ENCODE measurements around the gene PRPF38B.

Gene PRPF38B

GRCh38 chr1:108691942-108692723 is at the start of gene PRPF38B:
PRPF38B (plus strand) TSS chr1:108692310; CDS start chr1:108692592, 282 bp downstream.
- no peaks in the 10 kb centered on the region for H3K27me3 ChIP-seq (ENCODE audit: control insufficient read depth in 1 of 2, insufficient read depth in 2 of 2, low read length in 2 of 2)
- H3K9me3 ChIP-seq (ENCODE audit: control insufficient read depth in 1 of 2, low read length in 2 of 2) = no peaks in the 10 kb centered on the region
- peaks cover 7 to 13% of the 10 kb centered on the region in 2 donors for H3K4me1 ChIP-seq (ENCODE audit: control insufficient read depth in 1 of 2, insufficient read depth in 2 of 2, low read length in 2 of 2)
- peak within 1 kb of the TSS; percentile 81 to 93 for H3K4me3 ChIP-seq (ENCODE audit: low read depth in 1 of 2, low read length in 2 of 2)
- H3K9ac ChIP-seq (ENCODE audit: low read depth in 1 of 2, low read length in 2 of 2) = peak within 1 kb of the TSS; percentile 65 to 92
- peaks cover 10 to 14% of the 10 kb centered on the region in 2 donors for H3K36me3 ChIP-seq (ENCODE audit: control insufficient read depth in 1 of 2, insufficient read depth in 2 of 2, low read length in 2 of 2)
- peak within 1 kb of the TSS; percentile 98 for H3K27ac ChIP-seq (ENCODE audit: low read depth, low read length)

- H3K36me3 ChIP-seq (ENCODE audit: control insufficient read depth in 1 of 2, insufficient read depth in 2 of 2, low read length in 2 of 2) = no peaks in the 10 kb centered on the region
- no peak overlapping the region for H3K4me3 ChIP-seq (ENCODE audit: low read depth in 1 of 2, low read length in 2 of 2)
- no peak overlapping the region for H3K27ac ChIP-seq (ENCODE audit: low read depth, low read length)
- no peaks in the 10 kb centered on the region for H3K27me3 ChIP-seq (ENCODE audit: control insufficient read depth in 1 of 2, insufficient read depth in 2 of 2, low read length in 2 of 2)
- peaks cover 33 to 37% of the 10 kb centered on the region in 2 donors for H3K4me1 ChIP-seq (ENCODE audit: control insufficient read depth in 1 of 2, insufficient read depth in 2 of 2, low read length in 2 of 2)
- no peak overlapping the region for H3K9ac ChIP-seq (ENCODE audit: low read depth in 1 of 2, low read length in 2 of 2)
- H3K9me3 ChIP-seq (ENCODE audit: control insufficient read depth in 1 of 2, low read length in 2 of 2) = no peaks in the 10 kb centered on the region
Measured at GRCh38 chr1:108643492-108644335, 48.4 kb upstream of the PRPF38B start.

- no peaks in the 10 kb centered on the region for H3K36me3 ChIP-seq (ENCODE audit: control insufficient read depth in 1 of 2, insufficient read depth in 2 of 2, low read length in 2 of 2)
- H3K4me3 ChIP-seq (ENCODE audit: low read depth in 1 of 2, low read length in 2 of 2) = peak overlapping the region in 1 of 2 donors; percentile 9
- H3K27me3 ChIP-seq (ENCODE audit: control insufficient read depth in 1 of 2, insufficient read depth in 2 of 2, low read length in 2 of 2) = no peaks in the 10 kb centered on the region
- H3K4me1 ChIP-seq (ENCODE audit: control insufficient read depth in 1 of 2, insufficient read depth in 2 of 2, low read length in 2 of 2) = peaks cover 33 to 37% of the 10 kb centered on the region in 2 donors
- peak overlapping the region; percentile 16 for H3K27ac ChIP-seq (ENCODE audit: low read depth, low read length)
- no peaks in the 10 kb centered on the region for H3K9me3 ChIP-seq (ENCODE audit: control insufficient read depth in 1 of 2, low read length in 2 of 2)
- peak overlapping the region in 1 of 2 donors; percentile 20 for H3K9ac ChIP-seq (ENCODE audit: low read depth in 1 of 2, low read length in 2 of 2)
Measured at GRCh38 chr1:108644984-108645383, 47.1 kb upstream of the PRPF38B start.

- H3K9ac ChIP-seq (ENCODE audit: low read depth in 1 of 2, low read length in 2 of 2) = peak overlapping the region; percentile 27 to 52
Measured at GRCh38 chr1:108645564-108646184, 46.4 kb upstream of the PRPF38B start.

GRCh38 chr1:108646265-108646647 is 45.9 kb upstream of the PRPF38B start:
- Histone ChIP-seq H3K4me1 (ENCODE audit: control insufficient read depth in 1 of 2, insufficient read depth in 2 of 2, low read length in 2 of 2) (peaks cover 33 to 37% of the 10 kb centered on the region in 2 donors), H3K27ac (ENCODE audit: low read depth, low read length) (peak overlapping the region; percentile 83), H3K27me3 (ENCODE audit: control insufficient read depth in 1 of 2, insufficient read depth in 2 of 2, low read length in 2 of 2) (no peaks in the 10 kb centered on the region), H3K9me3 (ENCODE audit: control insufficient read depth in 1 of 2, low read length in 2 of 2) (no peaks in the 10 kb centered on the region), H3K36me3 (ENCODE audit: control insufficient read depth in 1 of 2, insufficient read depth in 2 of 2, low read length in 2 of 2) (no peaks in the 10 kb centered on the region), H3K9ac (ENCODE audit: low read depth in 1 of 2, low read length in 2 of 2) (peak overlapping the region; percentile 27 to 52), H3K4me3 (ENCODE audit: low read depth in 1 of 2, low read length in 2 of 2) (peak overlapping the region in 1 of 2 donors; percentile 20)

More at GRCh38 chr1:108645564-108646184, 46.4 kb upstream of the PRPF38B start:
- Histone ChIP-seq H3K4me3 (ENCODE audit: low read depth in 1 of 2, low read length in 2 of 2) (peak overlapping the region in 1 of 2 donors; percentile 20), H3K4me1 (ENCODE audit: control insufficient read depth in 1 of 2, insufficient read depth in 2 of 2, low read length in 2 of 2) (peaks cover 33 to 37% of the 10 kb centered on the region in 2 donors), H3K27me3 (ENCODE audit: control insufficient read depth in 1 of 2, insufficient read depth in 2 of 2, low read length in 2 of 2) (no peaks in the 10 kb centered on the region), H3K27ac (ENCODE audit: low read depth, low read length) (peak overlapping the region; percentile 83), H3K9me3 (ENCODE audit: control insufficient read depth in 1 of 2, low read length in 2 of 2) (no peaks in the 10 kb centered on the region), H3K36me3 (ENCODE audit: control insufficient read depth in 1 of 2, insufficient read depth in 2 of 2, low read length in 2 of 2) (no peaks in the 10 kb centered on the region)

GRCh38 chr1:108646648-108647269 is 45.4 kb upstream of the PRPF38B start:
- Histone ChIP-seq H3K4me1 (ENCODE audit: control insufficient read depth in 1 of 2, insufficient read depth in 2 of 2, low read length in 2 of 2) (peaks cover 33 to 37% of the 10 kb centered on the region in 2 donors), H3K4me3 (ENCODE audit: low read depth in 1 of 2, low read length in 2 of 2) (peak overlapping the region; percentile 31 to 48)

GRCh38 chr1:108653431-108654105 is 38.5 kb upstream of the PRPF38B start:
- no peaks in the 10 kb centered on the region for H3K4me1 ChIP-seq (ENCODE audit: control insufficient read depth in 1 of 2, insufficient read depth in 2 of 2, low read length in 2 of 2)
- H3K27ac ChIP-seq (ENCODE audit: low read depth, low read length) = no peak overlapping the region
- no peak overlapping the region for H3K9ac ChIP-seq (ENCODE audit: low read depth in 1 of 2, low read length in 2 of 2)
- H3K36me3 ChIP-seq (ENCODE audit: control insufficient read depth in 1 of 2, insufficient read depth in 2 of 2, low read length in 2 of 2) = no peaks in the 10 kb centered on the region
- no peaks in the 10 kb centered on the region for H3K9me3 ChIP-seq (ENCODE audit: control insufficient read depth in 1 of 2, low read length in 2 of 2)
- H3K4me3 ChIP-seq (ENCODE audit: low read depth in 1 of 2, low read length in 2 of 2) = no peak overlapping the region
- H3K27me3 ChIP-seq (ENCODE audit: control insufficient read depth in 1 of 2, insufficient read depth in 2 of 2, low read length in 2 of 2) = no peaks in the 10 kb centered on the region

More at GRCh38 chr1:108646648-108647269, 45.4 kb upstream of the PRPF38B start:
- H3K9me3 ChIP-seq (ENCODE audit: control insufficient read depth in 1 of 2, low read length in 2 of 2) = no peaks in the 10 kb centered on the region
- H3K9ac ChIP-seq (ENCODE audit: low read depth in 1 of 2, low read length in 2 of 2) = peak overlapping the region; percentile 52
- H3K27me3 ChIP-seq (ENCODE audit: control insufficient read depth in 1 of 2, insufficient read depth in 2 of 2, low read length in 2 of 2) = no peaks in the 10 kb centered on the region
- no peaks in the 10 kb centered on the region for H3K36me3 ChIP-seq (ENCODE audit: control insufficient read depth in 1 of 2, insufficient read depth in 2 of 2, low read length in 2 of 2)
- H3K27ac ChIP-seq (ENCODE audit: low read depth, low read length) = peak overlapping the region; percentile 83

- no peak overlapping the region for H3K4me3 ChIP-seq (ENCODE audit: low read depth in 1 of 2, low read length in 2 of 2)
- no peaks in the 10 kb centered on the region for H3K27me3 ChIP-seq (ENCODE audit: control insufficient read depth in 1 of 2, insufficient read depth in 2 of 2, low read length in 2 of 2)
- H3K9ac ChIP-seq (ENCODE audit: low read depth in 1 of 2, low read length in 2 of 2) = no peak overlapping the region
- H3K4me1 ChIP-seq (ENCODE audit: control insufficient read depth in 1 of 2, insufficient read depth in 2 of 2, low read length in 2 of 2) = peaks cover 0 to 5% of the 10 kb centered on the region in 2 donors
- no peaks in the 10 kb centered on the region for H3K36me3 ChIP-seq (ENCODE audit: control insufficient read depth in 1 of 2, insufficient read depth in 2 of 2, low read length in 2 of 2)
- no peaks in the 10 kb centered on the region for H3K9me3 ChIP-seq (ENCODE audit: control insufficient read depth in 1 of 2, low read length in 2 of 2)
- H3K27ac ChIP-seq (ENCODE audit: low read depth, low read length) = no peak overlapping the region
Measured at GRCh38 chr1:108657356-108658080, 34.6 kb upstream of the PRPF38B start.

Measured in duodenal mucosa (tissue), 2 donors.